GM12891 (cell line): ENCODE data around the gene METTL23.

Experiments
- PAX5 ChIP-seq: IDR thresholded peaks from 2 replicates; pipeline ENCODE4 v1.6.1; 2011; ENCODE audit warnings: low read length, moderate library complexity, mild to moderate bottlenecking; ENCODE audit not compliant: insufficient read depth, severe bottlenecking
- POLR2A ChIP-seq: IDR thresholded peaks from 2 replicates; pipeline ENCODE4 v1.6.1; 2011; ENCODE audit warnings: low read depth, low read length, control low read depth
- POLR2AphosphoS5 ChIP-seq: IDR thresholded peaks from 2 replicates; pipeline ENCODE4 v1.6.1; 2011; ENCODE audit warnings: low read depth, low read length, control low read depth
- SPI1 ChIP-seq: IDR thresholded peaks from 2 replicates; pipeline ENCODE4 v1.6.1; 2011; ENCODE audit warnings: low read depth, low read length, control low read depth
- TAF1 ChIP-seq: IDR thresholded peaks from 2 replicates; pipeline ENCODE4 v1.6.1; 2011; ENCODE audit warnings: low read depth, low read length, control low read depth

DNA sequence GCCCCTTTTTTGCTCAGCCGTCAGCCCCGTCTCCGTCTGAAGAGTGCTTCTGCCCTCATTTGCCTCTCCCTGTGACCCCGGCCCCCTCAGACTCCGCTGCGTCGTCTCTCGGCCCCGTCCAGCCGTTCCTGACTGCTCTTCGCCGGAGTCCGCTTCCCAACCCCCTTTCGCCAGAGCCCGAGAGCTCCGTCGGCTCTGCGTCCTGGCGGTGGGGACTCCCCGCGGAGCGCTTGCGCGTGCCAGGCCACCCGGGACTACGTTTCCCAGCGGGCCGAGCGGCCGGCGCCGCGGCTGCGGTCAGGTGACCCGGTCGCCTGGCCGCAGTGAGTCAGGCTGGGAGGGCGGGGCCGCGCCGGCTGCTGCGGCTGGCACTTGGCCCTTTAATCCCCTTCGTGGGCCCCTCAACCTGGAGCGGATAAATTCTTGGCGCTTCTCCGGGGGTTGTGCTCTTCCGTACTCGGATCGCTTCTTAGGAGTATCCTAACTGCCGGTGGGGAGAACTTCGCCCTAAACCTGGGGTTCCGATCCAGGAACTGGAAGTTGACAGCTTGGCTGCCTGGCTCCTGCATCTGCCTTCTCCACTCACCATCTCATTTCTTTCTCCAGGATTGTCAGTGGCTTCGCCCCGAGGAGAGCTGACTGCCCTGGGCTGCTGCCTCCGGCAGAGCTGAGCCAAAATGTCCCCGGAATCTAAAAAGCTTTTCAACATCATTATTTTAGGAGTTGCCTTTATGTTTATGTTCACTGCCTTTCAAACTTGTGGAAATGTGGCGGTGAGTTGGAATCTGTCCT lies 11.2 kb downstream of the METTL23 start, which contains the start of gene MFSD11:
- TF ChIP-seq TAF1 (no peak), POLR2AphosphoS5 (peak; percentile 0; the same call in 1 of the 2 replicates), POLR2A (no peak), SPI1 (no peak), PAX5 (peak; percentile 33)
